HG02981 (cell line): ENCODE results near the gene ZSCAN12.
"Not testable (repeated sequence)": the region's sequence is repeated elsewhere in the genome, so short reads cannot be mapped to it uniquely, and the experiment has no call there.

Experiments used
- ATAC-seq: cut with Tn5 transposase; IDR thresholded peaks from one replicate; pipeline ENCODE4 v1.9.1; 2021; ENCODE audit warnings: mild to moderate bottlenecking, moderate library complexity; ENCODE audit not compliant: unreplicated experiment

The ZSCAN12 gene

DNA sequence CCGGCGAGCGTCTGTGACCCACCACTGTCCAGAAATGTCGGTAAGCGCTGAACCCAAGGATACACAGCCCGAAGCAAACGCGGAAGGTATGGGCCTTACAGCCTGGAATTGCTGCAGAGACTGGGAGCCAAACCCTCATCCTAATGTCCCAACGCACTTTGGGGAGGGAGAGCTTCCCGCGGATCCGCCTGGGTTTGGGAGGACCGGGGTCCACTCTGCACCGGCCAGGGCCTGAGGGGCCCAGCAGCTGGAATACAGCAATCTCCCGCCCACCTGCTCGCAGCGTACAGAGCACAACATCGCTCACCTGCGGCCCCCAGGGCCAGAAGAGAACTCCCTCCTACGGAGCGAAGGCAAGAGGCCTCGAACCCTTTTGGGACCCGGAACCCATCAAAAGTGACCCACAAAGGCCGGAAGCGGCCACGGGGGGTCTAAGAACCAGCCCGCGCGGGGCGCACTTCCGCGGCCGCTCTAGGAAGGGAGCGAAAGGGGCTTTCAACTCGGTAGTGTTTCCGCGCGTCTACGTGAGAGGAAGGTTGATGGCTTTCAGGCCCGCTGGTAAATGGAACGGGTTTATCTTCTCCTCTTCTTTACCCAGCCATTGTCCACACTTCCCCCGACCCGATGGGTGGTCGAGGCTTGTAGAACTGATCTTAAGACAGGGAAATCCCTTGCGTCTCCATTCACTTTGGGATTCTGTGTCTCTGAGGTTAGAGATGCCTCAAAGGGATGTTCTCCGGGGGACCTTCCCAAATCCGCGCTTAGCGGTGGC is at the start of gene ZSCAN12:
TSS of gene ZSCAN12 (minus strand) at position 398 of the 772 bp plus-strand sequence. CDS start 1,342 bp downstream, outside the sequence.
- ATAC-seq, result peak; percentile 91

DNA sequence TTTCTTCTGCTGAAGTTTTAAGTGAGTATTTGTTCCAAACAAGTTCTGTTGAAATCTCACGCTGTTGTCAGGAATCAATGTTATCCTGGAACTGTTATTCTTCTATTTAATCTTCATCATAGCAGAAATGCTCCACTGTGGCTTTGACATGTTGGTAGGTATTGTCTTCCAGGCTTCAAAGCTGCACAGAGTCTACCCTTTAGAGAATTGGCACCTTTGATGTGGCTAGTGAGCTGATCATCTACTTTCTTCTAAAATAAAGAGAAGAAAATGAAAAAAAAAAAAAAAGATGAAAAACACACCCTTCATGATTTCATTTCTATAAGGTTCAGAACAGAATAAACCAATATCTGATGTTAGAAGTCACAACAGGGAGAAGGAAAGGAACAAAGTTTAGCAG is 49.5 kb upstream of the ZSCAN12 start:
- no peak for ATAC-seq

DNA sequence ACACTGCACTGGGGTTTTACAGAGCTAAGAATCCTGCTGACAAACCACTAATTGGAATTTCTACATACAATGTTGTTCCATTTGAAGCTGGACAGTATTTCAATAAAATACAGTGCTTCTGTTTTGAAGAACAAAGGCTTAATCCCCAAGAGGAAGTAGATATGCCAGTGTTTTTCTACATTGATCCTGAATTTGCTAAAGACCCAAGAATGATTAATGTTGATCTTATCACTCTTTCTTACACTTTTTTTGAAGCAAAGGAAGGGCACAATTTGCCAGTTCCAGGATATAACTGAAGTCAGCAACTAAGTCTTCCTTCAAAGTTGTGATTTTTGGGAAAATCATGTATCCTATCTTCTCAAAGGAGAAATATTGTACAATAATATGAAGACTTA is 48.0 kb upstream of the ZSCAN12 start:
- not testable (repeated sequence) for ATAC-seq

DNA sequence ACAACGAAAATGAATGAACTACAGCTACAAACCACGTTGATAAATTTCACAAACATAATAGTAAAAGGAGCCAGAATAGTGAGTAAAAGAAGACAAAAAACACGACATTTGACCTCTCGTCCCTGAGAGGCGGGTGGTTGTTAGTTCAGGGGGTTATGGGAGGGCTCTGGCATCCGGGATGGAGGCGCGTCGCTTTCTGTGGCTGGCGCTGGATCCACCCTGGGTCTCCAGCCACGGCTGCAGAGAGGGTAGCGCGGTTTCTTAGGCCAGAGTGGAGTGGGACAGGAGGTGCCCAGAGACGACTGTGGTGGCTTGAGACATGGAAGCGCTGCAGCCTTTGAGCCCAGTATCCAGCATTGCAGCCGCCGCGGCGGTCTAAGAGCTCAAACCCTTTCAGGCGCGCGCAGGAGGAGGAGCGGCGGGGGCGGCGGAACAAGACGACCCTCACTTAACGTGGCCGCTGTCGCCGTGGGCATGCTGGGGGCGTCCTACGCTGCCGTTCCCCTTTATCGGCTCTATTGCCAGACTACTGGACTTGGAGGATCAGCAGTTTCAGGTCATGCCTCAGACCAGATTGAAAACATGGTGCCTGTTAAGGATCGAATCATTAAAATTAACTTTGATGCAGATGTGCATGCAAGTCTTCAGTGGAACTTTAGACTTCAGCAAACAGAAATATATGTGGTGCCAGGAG is 47.4 kb upstream of the ZSCAN12 start:
- no peak for ATAC-seq

DNA sequence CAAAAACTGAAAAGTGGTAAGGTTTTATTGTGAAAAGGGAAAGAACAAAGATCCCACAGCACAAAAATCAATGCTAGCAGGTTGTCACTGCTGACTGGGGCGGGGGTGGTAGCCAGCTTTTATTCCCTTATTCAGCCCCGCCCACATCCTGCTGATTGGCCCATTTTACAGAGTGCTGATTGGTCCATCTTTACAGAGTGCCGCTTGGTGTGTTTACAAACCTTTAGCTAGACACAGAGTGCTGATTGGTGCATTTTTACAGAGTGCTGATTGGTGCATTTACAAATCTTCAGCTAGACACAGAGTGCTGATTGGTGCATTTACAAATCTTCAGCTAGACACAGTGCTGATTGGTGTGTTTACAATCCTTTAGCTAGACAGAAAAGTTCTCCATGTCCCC is 45.2 kb upstream of the ZSCAN12 start:
- ATAC-seq, result not testable (repeated sequence)

DNA sequence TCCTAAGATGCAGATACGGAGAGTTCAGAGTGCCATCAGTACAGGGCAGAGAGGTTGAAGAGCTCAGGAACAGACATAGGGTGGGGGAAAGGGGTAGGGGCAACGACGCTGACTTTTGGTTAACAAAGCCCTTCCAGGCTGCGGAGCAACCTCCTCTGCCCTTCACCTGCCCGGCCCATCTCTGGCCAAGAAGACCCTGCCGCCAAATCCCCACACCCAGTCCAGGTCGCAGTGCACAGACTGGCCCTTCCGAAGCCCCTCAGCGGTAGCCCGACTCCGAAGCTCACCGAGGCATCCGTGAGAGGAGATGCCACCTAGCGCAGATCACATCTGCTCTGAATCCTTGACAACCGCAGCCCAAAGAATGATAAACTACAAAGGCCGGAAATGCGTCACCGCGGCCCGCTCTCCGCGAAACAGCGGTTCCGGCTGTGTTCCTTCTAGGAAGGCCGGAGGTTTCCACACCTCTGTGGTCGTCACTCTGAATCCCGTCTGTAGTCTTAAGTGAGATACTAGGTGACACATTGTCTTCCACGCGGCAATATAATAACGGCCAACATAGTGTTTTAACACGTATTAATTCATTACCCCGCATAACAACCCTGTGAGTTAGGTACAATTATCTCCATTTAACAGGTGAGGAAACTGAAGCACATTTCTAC is 43.7 kb upstream of the ZSCAN12 start, which contains the start of gene ZSCAN23:
TSS of gene ZSCAN23 (minus strand) at position 380 of the 662 bp plus-strand sequence. CDS start 7,225 bp downstream, outside the sequence.
- peak; percentile 92 for ATAC-seq

DNA sequence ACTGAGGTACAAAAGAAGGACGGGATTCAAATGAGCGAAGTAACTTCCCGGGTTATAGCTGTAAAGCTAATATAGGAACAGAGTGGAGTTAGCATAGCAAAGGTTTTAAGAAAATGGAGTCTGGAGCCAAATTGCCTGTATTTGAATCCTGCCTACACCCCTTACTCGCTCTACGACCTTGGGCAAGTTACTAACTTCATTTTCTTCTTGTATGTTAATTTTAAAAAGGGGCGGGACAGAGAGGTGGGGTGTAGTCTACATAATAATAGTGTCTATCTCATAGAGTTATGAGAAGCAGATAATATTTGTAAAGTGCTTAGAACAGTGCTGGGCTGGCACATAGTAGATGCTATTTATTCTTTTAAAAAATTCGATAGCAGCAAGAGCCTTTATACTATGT is 43.0 kb upstream of the ZSCAN12 start:
- no peak for ATAC-seq

DNA sequence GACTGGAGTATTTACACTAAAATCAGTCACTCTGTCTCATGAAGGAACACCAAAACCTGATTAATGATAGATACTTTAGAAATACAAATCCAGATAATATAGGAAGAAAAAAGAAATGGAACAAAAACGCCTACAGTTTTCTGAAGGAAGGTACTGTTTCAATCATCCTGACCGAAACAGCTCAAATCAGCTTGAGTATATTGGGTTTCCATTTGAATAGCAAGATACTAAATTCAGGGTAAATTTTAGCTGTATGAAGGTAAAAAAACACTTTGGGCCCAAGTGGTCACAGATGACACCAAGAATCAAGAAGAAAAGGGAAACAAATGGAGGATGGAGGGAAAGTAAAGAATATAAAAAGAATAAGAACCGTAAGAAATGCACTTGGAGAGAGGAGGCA is 36.9 kb upstream of the ZSCAN12 start:
- ATAC-seq, result no peak

DNA sequence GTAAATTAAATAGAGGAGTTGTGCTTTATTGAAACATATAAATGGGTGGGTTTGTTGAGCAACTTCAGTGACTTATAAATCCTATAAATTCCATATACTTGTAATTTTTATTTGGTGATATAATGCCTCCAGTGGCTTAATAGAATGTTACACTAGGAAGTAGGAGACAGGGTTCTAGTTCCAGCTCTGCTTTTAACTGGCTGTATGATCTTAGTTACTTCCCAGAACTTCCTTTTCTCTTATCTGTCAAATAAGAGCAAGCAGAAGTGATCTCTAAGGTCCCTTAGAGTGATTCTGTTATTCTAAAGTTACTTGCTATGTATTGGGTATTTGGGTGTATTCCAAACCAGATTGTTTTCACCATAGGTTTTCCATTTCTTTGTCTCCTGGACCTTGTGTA is 33.6 kb upstream of the ZSCAN12 start:
- ATAC-seq, result no peak

DNA sequence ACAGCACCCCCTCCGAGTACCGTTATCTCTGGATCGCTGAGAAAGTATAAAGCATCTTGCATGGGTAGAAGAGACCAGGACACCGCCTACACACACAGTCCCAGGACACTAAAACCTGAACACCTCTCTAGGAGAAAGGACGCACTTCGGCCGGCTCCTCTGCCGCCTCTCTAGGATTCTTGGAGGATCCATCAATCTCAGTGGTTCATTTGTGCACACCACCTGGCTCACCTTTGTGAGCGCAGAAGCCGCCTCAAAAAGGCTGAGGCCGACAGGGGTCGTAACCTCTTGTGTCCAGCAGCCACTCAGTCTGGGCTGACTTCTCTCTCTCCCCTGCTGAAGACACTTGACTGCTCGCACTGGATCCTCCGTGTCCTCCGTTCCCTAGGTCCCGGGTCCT is 30.2 kb upstream of the ZSCAN12 start:
- no peak for ATAC-seq

DNA sequence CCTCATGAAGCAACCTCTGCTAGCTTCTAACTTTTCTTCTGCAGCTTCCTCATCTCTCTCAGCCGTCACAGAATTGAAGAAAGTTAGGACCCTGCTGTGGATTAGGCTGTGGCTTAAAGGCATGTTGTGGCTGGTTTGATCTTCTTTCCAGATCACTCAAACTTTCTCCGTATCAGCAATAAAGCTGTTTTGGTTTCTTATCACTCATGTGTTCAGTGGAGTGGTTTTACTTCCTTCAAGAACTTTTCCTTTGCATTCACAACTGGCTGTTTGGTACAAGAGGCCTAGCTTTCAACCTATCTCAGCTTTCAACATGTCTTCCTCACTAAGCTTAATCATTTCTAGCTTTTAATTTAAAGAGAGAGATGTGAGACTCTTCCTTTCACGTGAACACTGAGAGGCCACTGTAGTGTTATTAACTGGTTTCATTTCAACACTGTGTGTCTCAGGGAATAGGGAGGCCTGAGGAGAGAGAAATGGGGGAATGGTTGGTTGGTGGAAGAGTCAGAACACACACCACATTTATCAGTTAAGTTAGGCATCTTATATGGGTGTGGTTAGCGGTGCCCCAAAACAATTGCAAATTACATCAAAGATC is 26.5 kb upstream of the ZSCAN12 start:
- no peak for ATAC-seq

DNA sequence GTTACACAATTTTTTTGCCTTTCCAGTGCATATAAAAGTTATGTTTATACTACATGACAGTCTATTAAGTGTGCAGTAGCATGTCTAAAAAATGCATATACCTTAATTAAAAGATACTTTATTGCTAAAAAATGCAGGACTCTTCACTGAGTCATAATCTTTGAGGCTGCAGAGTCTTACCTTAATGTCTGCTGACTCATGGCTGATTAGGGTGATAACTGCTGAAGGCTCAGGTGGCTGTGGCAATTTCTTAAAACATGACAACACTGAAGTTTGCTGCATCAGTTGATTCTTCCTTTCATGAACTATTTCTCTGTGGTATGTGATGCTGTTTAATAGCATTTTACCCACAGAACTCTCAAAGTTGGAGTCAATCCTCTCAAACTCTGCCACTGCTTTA is 24.6 kb upstream of the ZSCAN12 start:
- no peak for ATAC-seq

DNA sequence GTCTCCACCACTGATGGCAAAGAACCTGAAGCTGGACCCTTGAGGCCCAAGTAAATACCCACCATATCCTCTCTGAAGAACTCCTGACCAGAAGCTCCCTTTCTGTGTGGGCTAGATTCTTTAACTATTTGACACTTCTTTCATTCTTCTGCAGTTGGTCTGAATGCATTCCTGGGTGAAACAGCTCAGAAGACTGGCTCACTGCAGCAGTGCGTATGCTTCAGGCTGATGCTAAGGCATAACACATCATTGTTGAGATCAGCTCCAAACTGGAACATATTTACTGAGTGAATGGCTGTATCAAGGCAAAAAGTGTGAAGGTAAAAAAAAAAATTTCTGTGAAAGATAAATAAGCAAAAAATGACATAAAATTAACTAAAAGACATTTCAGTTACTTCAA is 24.0 kb upstream of the ZSCAN12 start:
- ATAC-seq, result no peak

DNA sequence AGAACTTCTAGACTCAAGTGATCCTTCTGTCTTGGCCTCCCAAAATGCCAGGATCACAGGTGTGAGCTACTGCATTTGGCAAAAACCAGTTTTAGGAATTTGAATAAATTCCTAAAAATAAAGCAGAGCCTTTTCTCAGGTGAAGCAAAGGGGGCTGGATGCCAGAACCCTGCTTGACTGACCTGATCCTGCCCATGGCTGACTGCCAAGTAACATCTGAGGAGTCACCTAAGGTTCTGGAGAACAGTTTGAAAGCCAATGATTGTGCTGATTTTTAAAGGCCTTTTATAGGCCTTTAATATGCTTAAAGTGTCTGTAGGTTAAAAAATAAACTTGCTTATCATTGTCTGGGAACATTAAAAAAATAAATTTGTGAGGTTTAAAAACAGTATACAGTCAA is 14.1 kb upstream of the ZSCAN12 start:
- ATAC-seq, result no peak

DNA sequence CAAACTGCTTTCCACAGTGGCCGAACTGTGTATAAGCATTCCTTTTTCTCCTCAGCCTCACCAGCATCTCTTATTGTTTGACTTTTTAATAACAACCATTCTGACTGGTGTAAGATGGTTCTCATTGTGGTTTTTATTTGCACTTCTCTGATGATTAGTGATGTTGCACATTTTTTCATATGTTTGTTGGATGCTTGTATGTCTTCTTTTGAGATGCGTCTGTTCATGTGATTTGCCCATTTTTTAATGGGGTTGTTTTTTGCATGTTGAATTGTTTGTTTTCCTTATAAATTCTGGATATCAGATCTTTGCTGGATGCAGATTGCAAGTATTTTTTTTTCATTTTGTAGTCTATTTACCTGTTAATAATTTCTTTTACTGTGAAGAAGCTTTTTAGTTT is 11.2 kb upstream of the ZSCAN12 start:
- no peak for ATAC-seq

DNA sequence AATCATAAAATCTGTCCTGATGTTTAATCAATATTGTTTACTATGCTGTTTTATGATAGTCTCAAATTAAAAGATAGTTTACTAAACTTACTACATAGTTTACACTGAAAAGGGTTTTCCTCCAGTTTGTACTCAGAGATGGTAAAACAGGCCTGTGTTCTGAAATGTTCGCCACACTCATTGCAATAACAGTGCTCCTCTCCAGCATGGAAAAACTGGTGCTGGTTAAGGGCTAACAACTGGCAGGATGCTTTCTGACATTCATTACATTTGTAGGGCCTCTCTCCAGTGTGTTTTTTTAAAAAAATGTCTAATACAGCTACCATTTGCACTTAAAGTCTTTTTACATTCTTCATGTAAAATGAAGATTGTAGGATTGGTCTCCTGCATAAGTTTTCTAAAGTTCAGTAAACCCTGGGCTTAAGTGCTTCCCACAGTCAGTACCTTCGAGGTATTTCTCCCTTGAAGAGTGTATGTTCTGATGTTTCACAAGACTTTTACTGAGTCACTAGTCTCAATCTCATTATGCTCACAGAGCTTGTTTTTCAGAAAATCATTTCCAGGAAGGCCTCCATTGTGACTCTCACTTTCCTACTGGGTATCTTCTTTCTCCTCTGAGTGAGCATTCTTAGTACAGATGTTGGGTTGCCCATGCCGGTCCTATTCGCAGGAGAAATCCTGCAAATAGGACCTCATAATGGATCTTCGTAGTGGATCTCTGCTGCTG is 8.7 kb upstream of the ZSCAN12 start:
- no peak for ATAC-seq

DNA sequence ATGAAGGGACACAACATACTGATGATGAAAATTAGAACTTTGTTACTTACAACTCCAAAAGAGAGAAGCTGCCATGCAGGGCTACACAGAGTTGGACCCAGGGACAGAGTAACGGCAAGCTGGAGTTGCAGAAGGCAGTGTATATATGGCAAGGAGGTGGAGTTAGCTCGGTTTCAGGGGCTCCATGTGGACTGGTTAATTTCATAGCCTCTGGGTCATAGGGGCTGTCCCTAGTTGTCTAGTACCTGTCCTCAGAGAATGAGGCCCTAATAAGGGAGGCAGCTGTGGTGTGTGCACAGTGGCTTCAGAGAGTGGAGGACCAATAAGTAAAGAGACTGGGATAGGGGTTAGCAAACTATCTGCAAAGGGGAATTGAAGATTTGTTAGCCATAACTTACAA is 7.9 kb upstream of the ZSCAN12 start:
- ATAC-seq, result no peak

DNA sequence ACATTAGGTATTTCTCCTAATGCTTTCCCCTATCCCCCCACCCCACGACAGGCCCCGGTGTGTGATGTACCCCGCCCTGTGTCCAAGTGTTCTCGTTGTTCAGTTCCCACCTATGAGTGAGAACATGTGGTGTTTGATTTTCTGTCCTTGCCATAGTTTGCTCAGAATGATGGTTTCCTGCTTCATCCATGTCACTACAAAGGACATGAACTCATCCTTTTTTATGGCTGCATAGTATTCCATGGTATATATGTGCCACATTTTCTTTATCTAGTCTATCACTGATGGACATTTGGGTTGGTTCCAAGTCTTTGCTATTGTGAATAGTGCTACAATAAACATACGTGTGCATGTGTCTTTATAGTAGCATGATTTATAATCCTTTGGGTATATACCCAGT is 4.4 kb upstream of the ZSCAN12 start:
- not testable (repeated sequence) for ATAC-seq

DNA sequence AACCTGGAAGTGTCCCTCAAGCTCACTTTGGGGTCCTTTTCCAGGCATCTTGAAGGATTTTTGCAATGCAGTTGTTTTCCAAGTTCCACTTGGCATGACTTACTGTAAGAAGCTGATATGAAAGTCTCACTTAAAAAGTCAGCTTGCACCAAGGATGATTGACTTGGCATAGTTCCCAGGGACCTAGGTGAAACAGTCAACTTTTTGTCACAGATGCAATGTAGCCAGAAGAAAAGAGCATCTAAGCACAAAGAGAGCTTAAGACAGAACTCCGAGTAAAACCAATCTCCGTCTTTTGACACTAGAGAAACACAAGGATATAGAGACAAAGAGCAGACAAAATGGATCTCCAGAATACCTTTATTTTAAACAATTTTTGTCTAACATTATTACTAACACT is 2.6 kb upstream of the ZSCAN12 start:
- no peak for ATAC-seq

DNA sequence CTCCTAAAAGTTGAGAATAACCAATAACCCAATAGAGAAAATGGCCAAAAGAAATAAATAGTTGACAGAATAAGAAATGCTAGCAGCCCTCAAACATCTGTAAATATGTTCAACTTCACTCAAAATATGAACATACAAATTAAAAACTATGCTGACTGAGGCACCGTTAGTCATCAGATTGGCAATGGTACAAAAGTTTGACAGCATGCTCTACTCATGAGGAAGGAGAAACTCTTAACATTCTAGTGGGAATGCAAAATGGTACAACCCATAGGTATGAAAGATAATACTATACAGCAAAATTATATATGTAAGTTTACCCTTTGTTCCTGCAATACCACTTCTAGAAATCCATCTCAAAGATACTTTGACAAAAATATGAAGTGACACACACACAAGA is 1.6 kb upstream of the ZSCAN12 start:
- no peak for ATAC-seq

DNA sequence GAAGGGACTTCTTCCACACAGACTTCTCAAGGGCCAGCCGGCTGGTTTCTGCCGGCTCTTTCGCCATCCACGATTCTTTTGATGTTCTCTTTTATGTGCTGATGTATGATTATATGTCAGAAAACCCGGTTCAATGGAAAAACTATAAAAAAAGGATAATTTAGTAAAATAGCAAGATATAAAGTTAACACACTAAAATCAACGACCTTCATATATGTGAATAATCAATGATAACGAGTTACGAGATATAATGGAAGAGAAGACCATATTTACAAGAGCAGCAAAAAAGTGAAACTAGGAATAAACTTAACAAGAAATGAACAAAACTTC is 540 bp upstream of the ZSCAN12 start:
- no peak for ATAC-seq
